Fibroblast of villous mesenchyme (primary cell): ENCODE data around the gene TMEM232. TPM values are rescaled to one million over a fixed set of nuclear protein-coding genes. Genes with fewer than 3 reads are reported as not detected.

Experiments
- DNase-seq: peaks from one replicate; pipeline ENCODE4 v3.0.0-alpha.2; 2010; ENCODE audit warnings: low read depth
- H3K4me3 ChIP-seq: 2 replicates; pipeline ENCODE4 v1.5.1; 2011; ENCODE audit warnings: low read depth, mild to moderate bottlenecking, low read length
- CTCF ChIP-seq: IDR thresholded peaks from 2 replicates; pipeline ENCODE4 v1.5.1; 2012; ENCODE audit warnings: low read depth, mild to moderate bottlenecking, low read length; ENCODE audit not compliant: insufficient read depth
- total RNA-seq: library from RNA; depleted of rRNA; stranded (reverse); fragments of >200 nt; gene quantifications from 2 replicates; pipeline ENCODE4 v1.2.3, GENCODE V29; 2012

The TMEM232 gene
- total RNA-seq, 1 donor = 1.3 TPM

GRCh38 chr5:110549301-110549700 lies 177.2 kb downstream of the TMEM232 start:
- no peak for DNase-seq
- H3K4me3 ChIP-seq = no peak overlapping the region
- no peak for TF ChIP-seq CTCF

- TF ChIP-seq CTCF = no peak
Observed at GRCh38 chr5:110548171-110548570, 178.3 kb downstream of the TMEM232 start.

GRCh38 chr5:110547495-110547894 lies 179.0 kb downstream of the TMEM232 start:
- DNase-seq = no peak
- no peak overlapping the region for H3K4me3 ChIP-seq
- TF ChIP-seq CTCF = no peak

More at GRCh38 chr5:110548171-110548570, 178.3 kb downstream of the TMEM232 start:
- DNase-seq = no peak
- no peak overlapping the region for H3K4me3 ChIP-seq

- H3K4me3 ChIP-seq = no peak overlapping the region
- TF ChIP-seq CTCF = no peak
- no peak for DNase-seq
Observed at GRCh38 chr5:110545716-110546115, 180.8 kb downstream of the TMEM232 start.

GRCh38 chr5:110544603-110545002 lies 181.9 kb downstream of the TMEM232 start:
- no peak for DNase-seq
- no peak overlapping the region for H3K4me3 ChIP-seq
- no peak for TF ChIP-seq CTCF

GRCh38 chr5:110542949-110543348 lies 183.5 kb downstream of the TMEM232 start:
- no peak for TF ChIP-seq CTCF
- DNase-seq = no peak
- H3K4me3 ChIP-seq = no peak overlapping the region
